Chondrocyte (in vitro differentiated cells): ENCODE measurements around the gene LRRC4B. TPM values are rescaled to one million over a fixed set of nuclear protein-coding genes. Genes with fewer than 3 reads are reported as not detected.

Experiments used
- DNase-seq: peaks from one replicate; pipeline ENCODE4 v3.0.0; 2021; ENCODE audit warnings: mixed read lengths, low spot score
- H3K27ac Mint-ChIP-seq: one replicate; pipeline ENCODE4 v1.8.0; 2021; ENCODE audit warnings: mild to moderate bottlenecking, moderate library complexity, mixed read lengths; ENCODE audit not compliant: unreplicated experiment
- H3K27me3 Mint-ChIP-seq: 2 replicates; pipeline ENCODE4 v1.8.0; 2021; ENCODE audit warnings: low read depth, mixed read lengths
- H3K36me3 Mint-ChIP-seq: 2 replicates; pipeline ENCODE4 v1.8.0; 2021; ENCODE audit warnings: low read depth, mixed read lengths
- H3K4me1 Mint-ChIP-seq: 2 replicates; pipeline ENCODE4 v1.8.0; 2021; ENCODE audit warnings: low read depth, mild to moderate bottlenecking, mixed read lengths
- H3K4me3 Mint-ChIP-seq: one replicate; pipeline ENCODE4 v1.8.0; 2021; ENCODE audit warnings: mild to moderate bottlenecking, moderate library complexity, mixed read lengths; ENCODE audit not compliant: unreplicated experiment
- H3K9me3 Mint-ChIP-seq: 2 replicates; pipeline ENCODE4 v1.8.0; 2021; ENCODE audit warnings: low read depth, mixed read lengths
- CTCF ChIP-seq: fragments of 200-600 bp; sonication (generic); IDR thresholded peaks from 2 replicates; pipeline ENCODE4 v1.5.0; 2021; ENCODE audit warnings: antibody characterized with exemption, mild to moderate bottlenecking, moderate library complexity
- total RNA-seq: library from RNA; stranded (reverse); gene quantifications from 3 replicates; pipeline ENCODE4 v1.2.1, GENCODE V29; 2021

Gene LRRC4B
- total RNA-seq, 1 donor from 2014 or later = 0.52 TPM

GRCh38 chr19:50537306-50537685 lies 30.9 kb downstream of the LRRC4B start:
- Mint-ChIP-seq H3K4me3 (no peak overlapping the region), H3K36me3 (peaks cover 4% of the 10 kb centered on the region), H3K9me3 (peaks cover 13% of the 10 kb centered on the region), H3K4me1 (no peaks in the 10 kb centered on the region), H3K27me3 (peaks cover 2% of the 10 kb centered on the region), H3K27ac (no peak overlapping the region)
- DNase-seq = no peak
- no peak for TF ChIP-seq CTCF

DNA sequence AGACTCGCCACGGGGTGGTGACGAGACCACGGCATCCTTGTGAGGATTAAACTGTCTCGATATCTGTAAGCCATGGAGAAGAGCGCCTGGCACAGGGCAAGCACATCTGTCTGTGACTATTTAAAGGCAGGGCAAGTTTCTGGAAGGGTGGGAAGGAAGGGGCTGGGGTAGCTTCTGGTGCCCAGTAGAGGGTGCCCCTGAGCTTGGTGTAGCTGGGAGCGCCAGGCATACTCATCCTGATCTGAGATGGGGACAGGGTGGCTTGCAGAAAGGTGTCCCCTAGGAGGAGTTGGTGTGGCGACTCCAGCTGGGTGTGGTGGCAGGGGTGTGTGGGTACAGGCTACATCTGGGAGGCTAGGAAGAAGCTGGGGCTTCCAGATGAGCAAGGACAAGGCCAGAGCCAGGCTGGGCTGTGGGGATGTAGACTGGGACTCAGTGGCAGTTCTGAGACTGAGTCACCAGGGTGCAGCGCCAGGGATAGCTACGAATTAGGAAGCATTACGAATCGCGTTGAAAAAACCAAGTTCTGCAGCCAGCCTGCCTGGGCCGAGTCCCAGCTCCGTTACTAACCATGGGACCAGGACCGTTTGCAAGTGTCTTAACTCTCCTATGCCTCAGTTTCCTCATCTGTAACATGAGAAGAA lies 31.5 kb downstream of the LRRC4B start:
- no peak for DNase-seq
- peaks cover 4% of the 10 kb centered on the region for H3K36me3 Mint-ChIP-seq
- peaks cover 15% of the 10 kb centered on the region for H3K9me3 Mint-ChIP-seq
- no peak overlapping the region for H3K27ac Mint-ChIP-seq
- H3K27me3 Mint-ChIP-seq = peaks cover 2% of the 10 kb centered on the region
- no peak for TF ChIP-seq CTCF
- H3K4me1 Mint-ChIP-seq = no peaks in the 10 kb centered on the region
- H3K4me3 Mint-ChIP-seq = no peak overlapping the region

- Mint-ChIP-seq H3K27ac (no peak overlapping the region), H3K4me1 (no peaks in the 10 kb centered on the region), H3K36me3 (peaks cover 4% of the 10 kb centered on the region), H3K4me3 (no peak overlapping the region), H3K9me3 (peaks cover 15% of the 10 kb centered on the region), H3K27me3 (peaks cover 4% of the 10 kb centered on the region)
- no peak for TF ChIP-seq CTCF
- DNase-seq = no peak
Measured at GRCh38 chr19:50535672-50536187, 32.5 kb downstream of the LRRC4B start.

- Mint-ChIP-seq H3K4me3 (no peak overlapping the region), H3K27ac (no peak overlapping the region), H3K9me3 (peaks cover 15% of the 10 kb centered on the region), H3K36me3 (peaks cover 4% of the 10 kb centered on the region), H3K4me1 (no peaks in the 10 kb centered on the region), H3K27me3 (peaks cover 4% of the 10 kb centered on the region)
- TF ChIP-seq CTCF = no peak
- no peak for DNase-seq
Measured at GRCh38 chr19:50534478-50534877, 33.8 kb downstream of the LRRC4B start.

DNA sequence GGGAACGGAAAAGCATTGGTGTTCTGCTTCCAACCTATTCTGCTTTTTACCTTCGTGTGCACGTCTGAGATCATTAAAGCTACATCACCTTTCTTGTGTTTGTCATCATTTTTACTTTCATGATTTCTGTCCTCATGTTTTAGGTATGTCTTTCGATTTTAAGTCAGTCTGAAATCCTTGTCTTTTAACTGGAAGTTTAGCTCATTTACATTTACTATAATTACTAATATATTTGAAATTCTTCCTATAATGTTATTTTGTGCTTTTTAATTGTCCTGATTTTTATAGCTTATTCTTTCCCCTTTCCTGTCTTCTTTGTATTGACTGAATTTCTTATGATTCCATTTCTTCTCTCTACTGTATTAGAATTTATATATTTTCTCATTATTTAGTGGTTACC lies 35.3 kb downstream of the LRRC4B start:
- no peak overlapping the region for H3K4me3 Mint-ChIP-seq
- no peaks in the 10 kb centered on the region for H3K4me1 Mint-ChIP-seq
- H3K9me3 Mint-ChIP-seq = peaks cover 15% of the 10 kb centered on the region
- H3K27me3 Mint-ChIP-seq = peaks cover 4% of the 10 kb centered on the region
- H3K27ac Mint-ChIP-seq = no peak overlapping the region
- no peak for TF ChIP-seq CTCF
- no peak for DNase-seq
- H3K36me3 Mint-ChIP-seq = peaks cover 4% of the 10 kb centered on the region
